ENCODE measurements around the gene PMEL. TPM values are rescaled to one million over a fixed set of nuclear protein-coding genes. Genes with fewer than 3 reads are reported as not detected.

PMEL gene
- total RNA-seq (2021; fragmentation: NEBNext Ultra II Directional; extraction: Animal tissue kit (Norgen Biotek cat#: 25700)): 120 and 128 TPM in 2 replicates
- 382 and 467 TPM in 2 replicates for polyA plus RNA-seq (2011; rRNA removed)
- polyA plus RNA-seq (2011; cell fraction: cytosol; rRNA removed): 273 TPM
- 777 TPM for polyA plus RNA-seq (2011; cell fraction: nucleus; rRNA removed)
- polyA plus RNA-seq (2012, experiment 1 of 2): 121 to 177 TPM (median 161 TPM) in 4 replicates
- polyA plus RNA-seq (2012, experiment 2 of 2): 187 TPM
- polyA plus RNA-seq (2013, experiment 1 of 2): 150 TPM
- polyA plus RNA-seq (2013, experiment 2 of 2): 120 TPM
- polyA minus RNA-seq (2011; rRNA and poly(A)+ RNA removed): 247 and 291 TPM in 2 replicates
- 109 TPM for polyA minus RNA-seq (2011; cell fraction: cytosol; rRNA and poly(A)+ RNA removed)
- 104 TPM for polyA minus RNA-seq (2011; cell fraction: nucleus; rRNA and poly(A)+ RNA removed)
- long read RNA-seq, experiment 1, transcript PMEL-206 (11 exons, 2,757 nt): major isoform, 39 of 104 reads
- long read RNA-seq, experiment 1, partial matches to known transcripts: 38 of 104 reads
- long read RNA-seq, experiment 1, other reads (novel, unspliced or antisense): 26 of 104 reads
- long read RNA-seq, experiment 2, transcript PMEL-206 (11 exons, 2,757 nt): major isoform, 47 of 86 reads
- long read RNA-seq, experiment 2, partial matches to known transcripts: 2 of 86 reads
- long read RNA-seq, experiment 2, other reads (novel, unspliced or antisense): 33 of 86 reads

DNA sequence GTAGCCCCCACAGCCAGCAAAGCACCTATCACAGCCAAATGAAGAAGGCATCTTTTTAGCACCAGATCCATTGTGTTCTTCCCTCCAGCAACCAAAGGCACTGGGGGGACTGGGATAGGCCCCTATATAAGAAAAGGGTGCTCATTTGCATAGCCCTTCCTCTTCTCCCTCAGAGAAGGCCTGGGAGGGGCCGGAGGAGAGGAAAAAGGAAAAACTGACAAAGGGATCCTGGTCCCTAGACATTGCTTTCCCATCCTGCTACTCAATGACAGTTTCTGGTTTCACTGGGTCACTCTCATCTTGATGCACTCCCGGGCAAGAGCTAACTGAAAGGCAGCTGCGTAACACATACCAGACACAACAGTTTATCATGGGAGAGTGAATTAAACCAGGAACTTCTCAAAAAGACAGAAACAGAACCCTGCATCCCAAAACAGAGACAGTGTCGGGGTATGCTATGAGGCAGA, at the start of gene PMEL:
Gene PMEL (minus strand): TSS at position 102 of the 467 bp plus-strand sequence. CDS start 31 bp downstream, at position 71.
- H3K79me2 ChIP-seq (ENCODE audit: control insufficient read depth in 1 of 2, insufficient read depth in 2 of 2, low read length in 2 of 2): peaks cover 3 to 18% of the 10 kb centered on the region in 2 experiments; a peak in 3 of 4 replicates
- H3K23me2 ChIP-seq (ENCODE audit: low read depth, low read length): peaks cover 12% of the 10 kb centered on the region; the same call in 1 of the 2 replicates
- ChIA-PET POLR2A (ENCODE audit: partially characterized antibody) (interaction anchor here (0.9 to 1.9 kb wide), 7 partner anchors 9 to 222 kb away, joined by 3 to 6 read pairs (median 3); no protein-coding TSS in a partner anchor), CTCF (ENCODE audit: partially characterized antibody) (interaction anchor here (1.2 kb wide), 1 partner anchor 85 kb away, joined by 4 read pairs; no protein-coding TSS in a partner anchor)
- H2AK5ac ChIP-seq (ENCODE audit: low read depth, low read length): no peak within 1 kb of the TSS
- H3K4ac ChIP-seq (replicated peaks; ENCODE audit: insufficient read length, low read depth, low read length): no peak within 1 kb of the TSS
- no peak within 1 kb of the TSS for H3K23ac ChIP-seq (ENCODE audit: insufficient read length)
- no peak within 1 kb of the TSS for H2BK120ac ChIP-seq (replicated peaks; ENCODE audit: low read depth, low read length)
- H3K9ac ChIP-seq (replicated peaks in 1 of 4; ENCODE audit: extremely low read depth in 1 of 4, low read depth in 3 of 4, low read length in 3 of 4): peak within 1 kb of the TSS; percentile 56 to 83 (median 71)
- H3K27me3 ChIP-seq (replicated peaks in 1 of 4; ENCODE audit: control insufficient read depth in 3 of 4, extremely low read depth in 1 of 4, insufficient read depth in 3 of 4, low read length in 3 of 4): no peaks in the 10 kb centered on the region
- H2BK12ac ChIP-seq (ENCODE audit: low read depth, low read length): peak within 1 kb of the TSS; percentile 75
- peaks cover 2 to 26% (median 9%) of the 10 kb centered on the region in 4 experiments; a peak in 5 of 8 replicates for H3K36me3 ChIP-seq (ENCODE audit: control insufficient read depth in 2 of 4, insufficient read depth in 4 of 4, low read length in 3 of 4)
- H2BK20ac ChIP-seq (ENCODE audit: low read length): no peak within 1 kb of the TSS
- peak within 1 kb of the TSS; percentile 69; the same call in 1 of the 2 replicates for H4K8ac ChIP-seq (ENCODE audit: extremely low read depth, insufficient read depth, low read length)
- H2BK5ac ChIP-seq (ENCODE audit: low read depth, low read length): peak within 1 kb of the TSS; percentile 75; the same call in 1 of the 2 replicates
- H3K4me3 ChIP-seq (ENCODE audit: extremely low read depth in 1 of 4, insufficient read depth in 2 of 4, low read depth in 3 of 4, low read length in 4 of 4): peak within 1 kb of the TSS; percentile 78 to 93 (median 88)
- peaks cover 2% of the 10 kb centered on the region; the same call in 1 of the 2 replicates for H3K79me1 ChIP-seq (ENCODE audit: low read depth, low read length)
- H2AFZ ChIP-seq (ENCODE audit: low read length): peak within 1 kb of the TSS; percentile 33; the same call in 1 of the 2 replicates
- WGBS, 2 experiments (ENCODE audit: extremely low coverage in 1 of 2, insufficient coverage in 1 of 2, insufficient read length in 1 of 2, insufficient replicate concordance in 2 of 2, low coverage in 1 of 2, low lambda C conversion rate in 2 of 2, missing lambda C conversion rate in 1 of 2): 12% methylated on average over 4 of the region's 4 CpGs; no CpG with 5 or more reads in 1 of the 2 experiments
- peak within 1 kb of the TSS; percentile 78 to 90 for H3K4me2 ChIP-seq (ENCODE audit: insufficient read depth in 1 of 2, low read depth in 2 of 2, low read length in 2 of 2)
- DNase-seq (ENCODE audit: low read depth in 1 of 2, low spot score in 2 of 2): peak in 1 of 2 experiments; percentile 64
- H2BK15ac ChIP-seq (ENCODE audit: low read length): no peak within 1 kb of the TSS
- no peak within 1 kb of the TSS for H3K14ac ChIP-seq (ENCODE audit: insufficient read length)
- no peaks in the 10 kb centered on the region for H3K9me3 ChIP-seq (ENCODE audit: insufficient read depth in 2 of 2, low read depth in 1 of 2, low read length in 1 of 2)
- H3K18ac ChIP-seq (ENCODE audit: extremely low read depth, low read length): peak within 1 kb of the TSS; percentile 62
- no peaks in the 10 kb centered on the region for H4K20me1 ChIP-seq (replicated peaks in 1 of 2; ENCODE audit: control insufficient read depth in 1 of 2, insufficient read depth in 2 of 2, low read length in 2 of 2)
- TF ChIP-seq BCL11A (IDR thresholded peaks at IDR 0.05; ENCODE audit: low read depth in 2 of 2, low read length in 2 of 2) (no peak), CHD2 (IDR thresholded peaks at IDR 0.05; ENCODE audit: low read length) (no peak), TAF1 (IDR thresholded peaks at IDR 0.05; ENCODE audit: low read depth, low read length) (peak; percentile 51; the same call in 1 of the 2 replicates), SIN3A (conservative IDR thresholded peaks at IDR 0.05 in 1 of 2, IDR thresholded peaks at IDR 0.05 in 1 of 2; ENCODE audit: low read depth in 1 of 2, low read length in 2 of 2) (peak; percentile 10 to 21; a peak in 1 of 4 replicates), TBP (IDR thresholded peaks at IDR 0.05; ENCODE audit: low read depth, low read length) (peak; percentile 82)
- H4K5ac ChIP-seq (ENCODE audit: insufficient read length, low read depth, low read length): no peak within 1 kb of the TSS
- FAIRE-seq: no peak
- no peak within 1 kb of the TSS for H4K91ac ChIP-seq (replicated peaks; ENCODE audit: insufficient read length, low read length)
- peaks cover 2 to 13% (median 5%) of the 10 kb centered on the region in 4 experiments for H3K4me1 ChIP-seq (replicated peaks in 1 of 4; ENCODE audit: control insufficient read depth in 3 of 4, insufficient read depth in 4 of 4, low read length in 3 of 4)
- H3K27ac ChIP-seq (ENCODE audit: low read depth, low read length): peak within 1 kb of the TSS; percentile 51; the same call in 1 of the 2 replicates
- H3K56ac ChIP-seq (replicated peaks; ENCODE audit: insufficient read length, low read depth, low read length): no peak within 1 kb of the TSS

Data from H1 (cell line).